CD14-positive monocyte (primary cell): ENCODE measurements around the gene TLCD4. TPM values are rescaled to one million over a fixed set of nuclear protein-coding genes. Genes with fewer than 3 reads are reported as not detected.

Experiments used
- DNase-seq, 3 donors: peaks; one replicate each; pipeline ENCODE4 v3.0.0-alpha.2; 2011 to 2022
- H2AFZ ChIP-seq: 2 replicates; pipeline ENCODE4 v1.6.0; 2012; ENCODE audit warnings: mild to moderate bottlenecking, low read depth, low read length, inconsistent platforms; ENCODE audit not compliant: insufficient read depth, poor library complexity, severe bottlenecking
- H3K27ac ChIP-seq, 2 donors: 1 replicate in 1 of 2; 2 replicates in 1 of 2; pipeline ENCODE4 v1.5.1; 2012 to 2013; ENCODE audit warnings: low read length in 2 of 2, control low read depth in 1 of 2, inconsistent platforms in 1 of 2, low read depth in 1 of 2, mild to moderate bottlenecking in 1 of 2
- H3K27me3 ChIP-seq, 2 donors: one replicate each; pipeline versions ENCODE4 v1.6.0 to v1.6.1; 2011 to 2013; ENCODE audit warnings: low read length in 2 of 2; ENCODE audit not compliant: control insufficient read depth in 2 of 2, insufficient read depth in 2 of 2
- H3K36me3 ChIP-seq, 2 donors: replicated peaks in 1 of 2; 1 replicate in 1 of 2; 2 replicates in 1 of 2; pipeline versions ENCODE4 v1.5.1 to v1.6.1; 2012 to 2013; ENCODE audit warnings: low read length in 2 of 2, control low read depth in 1 of 2, inconsistent platforms in 1 of 2, mild to moderate bottlenecking in 1 of 2; ENCODE audit not compliant: insufficient read depth in 2 of 2, control insufficient read depth in 1 of 2
- H3K4me1 ChIP-seq, 2 donors: 1 replicate in 1 of 2; 2 replicates in 1 of 2; pipeline versions ENCODE4 v1.5.1 to v1.6.1; 2012 to 2013; ENCODE audit warnings: low read length in 2 of 2, control low read depth in 1 of 2, inconsistent platforms in 1 of 2, mild to moderate bottlenecking in 1 of 2, moderate library complexity in 1 of 2; ENCODE audit not compliant: insufficient read depth in 2 of 2, control insufficient read depth in 1 of 2
- H3K4me2 ChIP-seq: replicated peaks from 2 replicates; pipeline ENCODE3; 2012; ENCODE audit warnings: low read length, moderate library complexity, mild to moderate bottlenecking; ENCODE audit not compliant: poor library complexity, severe bottlenecking; ENCODE audit errors: extremely low read depth
- H3K4me3 ChIP-seq, 3 experiments: fragments of 200-600 bp in 1 of 3; sonication (generic) in 1 of 3; replicated peaks in 1 of 3; 1 replicate in 2 of 3; 2 replicates in 1 of 3; pipeline ENCODE4 v1.5.1; 2011 to 2013; ENCODE audit warnings: low read length in 3 of 3, mild to moderate bottlenecking in 3 of 3, control low read depth in 2 of 3, low read depth in 2 of 3, inconsistent platforms in 1 of 3, moderate library complexity in 1 of 3
- H3K79me2 ChIP-seq: 2 replicates; pipeline ENCODE4 v1.6.0; 2012; ENCODE audit warnings: mild to moderate bottlenecking, control low read depth, inconsistent platforms, low read length, moderate library complexity; ENCODE audit not compliant: insufficient read depth
- H3K9ac ChIP-seq: 2 replicates; pipeline ENCODE4 v1.6.0; 2017; ENCODE audit warnings: low read length, mild to moderate bottlenecking; ENCODE audit not compliant: insufficient read depth, poor library complexity, severe bottlenecking
- H3K9me3 ChIP-seq, 2 donors: replicated peaks in 1 of 2; 1 replicate in 1 of 2; 2 replicates in 1 of 2; pipeline versions ENCODE4 v1.5.1 to v1.6.1; 2012 to 2013; ENCODE audit warnings: low read length in 2 of 2, control low read depth in 1 of 2; ENCODE audit not compliant: control insufficient read depth in 1 of 2, insufficient read depth in 1 of 2
- H4K20me1 ChIP-seq: 2 replicates; pipeline ENCODE4 v1.6.0; 2012; ENCODE audit warnings: mild to moderate bottlenecking, low read length, control low read depth, moderate library complexity; ENCODE audit not compliant: insufficient read depth
- H3K27ac Mint-ChIP-seq, 7 donors: one replicate each; pipeline ENCODE4 v1.8.0; 2020; ENCODE audit warnings: mild to moderate bottlenecking in 7 of 7, mixed read lengths in 7 of 7, moderate library complexity in 6 of 7, inconsistent platforms in 2 of 7
- H3K27me3 Mint-ChIP-seq, 3 donors: one replicate each; pipeline ENCODE4 v1.8.0; 2021 to 2022; ENCODE audit warnings: low read depth in 3 of 3, mild to moderate bottlenecking in 3 of 3, mixed read lengths in 3 of 3, moderate library complexity in 3 of 3, inconsistent platforms in 1 of 3
- H3K36me3 Mint-ChIP-seq, 2 donors: one replicate each; pipeline ENCODE4 v1.8.0; 2020; ENCODE audit warnings: mixed read lengths in 2 of 2, inconsistent platforms in 1 of 2, mild to moderate bottlenecking in 1 of 2
- H3K4me1 Mint-ChIP-seq: one replicate; pipeline ENCODE4 v1.8.0; 2020; ENCODE audit warnings: mild to moderate bottlenecking, mixed read lengths
- H3K4me3 Mint-ChIP-seq, 2 donors: one replicate each; pipeline ENCODE4 v1.8.0; 2020; ENCODE audit warnings: mild to moderate bottlenecking in 2 of 2, mixed read lengths in 2 of 2, moderate library complexity in 1 of 2
- H3K9me3 Mint-ChIP-seq, 7 donors: one replicate each; pipeline ENCODE4 v1.8.0; 2020 to 2022; ENCODE audit warnings: mixed read lengths in 7 of 7, mild to moderate bottlenecking in 6 of 7, moderate library complexity in 6 of 7, inconsistent platforms in 2 of 7
- CTCF ChIP-seq: fragments of 200-600 bp; IDR thresholded peaks from one replicate; pipeline ENCODE4 v1.8.0; 2022; ENCODE audit warnings: antibody characterized with exemption, mild to moderate bottlenecking
- WGBS: methylation state at CpG from one replicate; pipeline ENCODE4 v1.1.5; 2013; ENCODE audit warnings: missing lambda C conversion rate; ENCODE audit not compliant: insufficient coverage; 5-methylcytosine and 5-hydroxymethylcytosine counted together
- intact Hi-C, 2 donors: fragments of 100-400 bp; cut with micrococcal nuclease; formaldehyde crosslinking; loops; one replicate each; pipeline versions ENCODE4 v1.15.0 to v1.15.1; 2023
- polyA plus RNA-seq, 3 donors: library from polyadenylated mRNA; depleted of rRNA in 1 of 3; unstranded in 2 of 3; stranded (reverse) in 1 of 3; fragments of 300-500 nt in 2 of 3; fragments of >200 nt in 1 of 3; fragmentation: Illumina TruSeq in 2 of 3; gene quantifications; 1 replicate in 2 of 3; 2 replicates in 1 of 3; pipeline ENCODE4 v1.2.3, GENCODE V29; 2012 to 2021

Gene TLCD4
- polyA plus RNA-seq, 3 donors: not detected

GRCh38 chr1:95138223-95138622 lies 21.1 kb downstream of the TLCD4 start:
- H3K36me3 ChIP-seq: no peaks in the 10 kb centered on the region
- no peak overlapping the region for H3K27ac ChIP-seq
- DNase-seq: no peak
- intact Hi-C loops: no loop called here
- Mint-ChIP-seq H3K27me3 (peaks cover 2 to 4% (median 4%) of the 10 kb centered on the region in 3 donors), H3K4me3 (no peak overlapping the region), H3K36me3 (no peaks in the 10 kb centered on the region), H3K9me3 (peaks cover 0 to 4% (median 2%) of the 10 kb centered on the region in 7 donors), H3K27ac (no peak overlapping the region), H3K4me1 (no peaks in the 10 kb centered on the region)
- no peak overlapping the region for H3K9ac ChIP-seq
- no peaks in the 10 kb centered on the region for H4K20me1 ChIP-seq
- TF ChIP-seq CTCF: no peak
- no peak overlapping the region for H3K4me2 ChIP-seq
- H3K9me3 ChIP-seq: no peaks in the 10 kb centered on the region
- no peaks in the 10 kb centered on the region for H3K27me3 ChIP-seq
- no peaks in the 10 kb centered on the region for H3K4me1 ChIP-seq
- no peak overlapping the region for H2AFZ ChIP-seq
- no peak overlapping the region for H3K4me3 ChIP-seq
- H3K79me2 ChIP-seq: no peaks in the 10 kb centered on the region

GRCh38 chr1:95139039-95139438 lies 21.9 kb downstream of the TLCD4 start:
- Histone ChIP-seq H3K79me2 (no peaks in the 10 kb centered on the region), H3K36me3 (no peaks in the 10 kb centered on the region), H3K27me3 (no peaks in the 10 kb centered on the region), H3K4me2 (no peak overlapping the region), H4K20me1 (no peaks in the 10 kb centered on the region), H2AFZ (no peak overlapping the region), H3K9ac (no peak overlapping the region), H3K4me3 (no peak overlapping the region), H3K4me1 (no peaks in the 10 kb centered on the region), H3K27ac (no peak overlapping the region), H3K9me3 (no peaks in the 10 kb centered on the region)
- intact Hi-C loops: no loop called here
- Mint-ChIP-seq H3K4me1 (no peaks in the 10 kb centered on the region), H3K27me3 (peaks cover 2 to 4% (median 4%) of the 10 kb centered on the region in 3 donors), H3K27ac (no peak overlapping the region), H3K4me3 (no peak overlapping the region), H3K9me3 (peaks cover 0 to 4% (median 2%) of the 10 kb centered on the region in 7 donors), H3K36me3 (no peaks in the 10 kb centered on the region)
- DNase-seq: no peak
- no peak for TF ChIP-seq CTCF
- WGBS: no CpG with 5 or more reads among the region's 1 CpG
